ENCODE data around the gene TRAPPC5. TPM values are rescaled to one million over a fixed set of nuclear protein-coding genes. Genes with fewer than 3 reads are reported as not detected.
A peak's percentile ranks its signal among the peaks of the same experiment; 100 is the strongest.

TRAPPC5 gene
- total and polyA plus RNA-seq, 10 of the 15 experiments (the other 5 are each of a cell fraction or from before 2014, with no cell fraction given), result 4.2 to 210 (median 89.1) TPM

- Histone ChIP-seq H3K9me3 (replicated peaks; ENCODE audit: control insufficient read depth, insufficient read depth, low read length) (no peaks in the 10 kb centered on the region; the same call in 2 of the 3 replicates), H3K79me2 (ENCODE audit: control insufficient read depth, insufficient read depth, low read length) (peaks cover 23% of the 10 kb centered on the region), H4K20me1 (ENCODE audit: control insufficient read depth, insufficient read depth) (no peaks in the 10 kb centered on the region), H3K4me2 (ENCODE audit: control insufficient read depth, insufficient read depth) (peak overlapping the region; percentile 88), H3K9ac (ENCODE audit: control insufficient read depth, insufficient read depth, low read length) (no peak overlapping the region; the same call in 1 of the 2 replicates), H3K27me3 (replicated peaks in 1 of 2; ENCODE audit: control insufficient read depth in 2 of 2, insufficient read depth in 2 of 2, low read length in 1 of 2) (no peaks in the 10 kb centered on the region), H2AFZ (ENCODE audit: control insufficient read depth, low read depth, low read length) (peak overlapping the region; percentile 91), H3K36me3 (ENCODE audit: control insufficient read depth in 2 of 2, insufficient read depth in 2 of 2, low read length in 1 of 2) (peaks cover 0 to 3% of the 10 kb centered on the region in 2 experiments; a peak in 2 of 4 replicates), H3K4me1 (ENCODE audit: control insufficient read depth, insufficient read depth, low read length) (peaks cover 44% of the 10 kb centered on the region), H3K27ac (ENCODE audit: control insufficient read depth, insufficient read depth) (no peak overlapping the region), H3K4me3 (peak overlapping the region; percentile 85; the same call in 1 of the 2 replicates)
- SMC1A ChIA-PET (ENCODE audit: uncharacterized antibody, unreplicated experiment), result interaction anchor here (1.0 to 2.9 kb wide), 13 partner anchors 16 to 610 kb away, joined by 3 to 26 read pairs (median 3); partner anchors contain the start of genes FCER2 and ZNF557
- CTCF ChIA-PET, result interaction anchor here (0.6 to 2.5 kb wide), 30 partner anchors 18 to 580 kb away, joined by 3 to 40 read pairs (median 5); partner anchors contain the start of genes CD209, MAP2K7, PET100 and SNAPC2
- no TSS peak for BruUV-seq (replicated peaks)
- no peak for ATAC-seq
- in situ Hi-C loops (cut with MboI) (loop anchor here (5.0 kb wide), 1 partner anchor 113 kb away; no protein-coding TSS in a partner anchor), intact Hi-C loops (cut with micrococcal nuclease; ENCODE audit: unreplicated experiment) (loop anchor here (1.0 to 10.0 kb wide), 4 partner anchors 112 to 295 kb away; partner anchors contain the start of gene MAP2K7)
- POLR2A ChIA-PET, result interaction anchor here (1.4 to 1.9 kb wide), 2 partner anchors 19 to 120 kb away, joined by 9 to 10 read pairs; no protein-coding TSS in a partner anchor
- TF ChIP-seq BCL3 (IDR thresholded peaks at IDR 0.05; ENCODE audit: borderline replicate concordance, insufficient read depth, low read depth, low read length, poor library complexity, severe bottlenecking) (peak; percentile 60), IRF4 (IDR thresholded peaks at IDR 0.05; ENCODE audit: low read depth, low read length) (no peak), WRNIP1 (IDR thresholded peaks at IDR 0.05; ENCODE audit: borderline replicate concordance, low read depth, low read length) (0 out of 2 replicates have a peak, but pooled peaks have one; percentile 31)
- DNase-seq (ENCODE audit: low read depth, low spot score), result no peak
- RAD21 ChIA-PET (ENCODE audit: unreplicated experiment), result interaction anchor here (0.8 to 1.7 kb wide), 14 partner anchors 19 to 577 kb away, joined by 3 to 23 read pairs (median 4); partner anchors contain the start of genes FCER2 and SNAPC2
- FAIRE-seq, result no peak
- 43% methylated on average over 20 of the region's 22 CpGs for WGBS (ENCODE audit: insufficient coverage, insufficient replicate concordance, low lambda C conversion rate, missing lambda C conversion rate)
Observed at GRCh38 chr19:7679771-7680605, 645 bp upstream of the TRAPPC5 start.

Data from GM12878 (cell line).